ENCODE measurements around the gene RPN1.

DNA sequence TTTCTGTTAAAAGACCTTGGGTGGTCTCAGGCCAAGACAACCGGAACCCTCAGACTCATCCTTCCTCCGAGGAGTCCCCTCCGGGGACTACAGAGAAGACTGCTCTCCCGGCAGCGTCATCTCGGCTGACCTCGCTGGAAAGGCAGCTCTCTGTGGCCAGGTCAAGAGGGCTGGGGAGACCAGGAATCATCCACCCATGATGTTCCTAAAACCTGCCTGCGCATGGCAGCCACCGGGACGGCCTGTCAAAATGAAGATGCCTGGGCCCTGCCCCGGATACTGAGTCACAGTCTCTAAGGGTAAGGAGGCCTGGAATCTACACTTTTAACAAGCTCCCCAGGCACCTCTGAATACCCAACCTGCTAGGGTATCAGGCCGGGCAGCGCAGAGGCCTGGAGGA is 78.6 kb downstream of the RPN1 start:
- TF ChIP-seq, protein P1, sequence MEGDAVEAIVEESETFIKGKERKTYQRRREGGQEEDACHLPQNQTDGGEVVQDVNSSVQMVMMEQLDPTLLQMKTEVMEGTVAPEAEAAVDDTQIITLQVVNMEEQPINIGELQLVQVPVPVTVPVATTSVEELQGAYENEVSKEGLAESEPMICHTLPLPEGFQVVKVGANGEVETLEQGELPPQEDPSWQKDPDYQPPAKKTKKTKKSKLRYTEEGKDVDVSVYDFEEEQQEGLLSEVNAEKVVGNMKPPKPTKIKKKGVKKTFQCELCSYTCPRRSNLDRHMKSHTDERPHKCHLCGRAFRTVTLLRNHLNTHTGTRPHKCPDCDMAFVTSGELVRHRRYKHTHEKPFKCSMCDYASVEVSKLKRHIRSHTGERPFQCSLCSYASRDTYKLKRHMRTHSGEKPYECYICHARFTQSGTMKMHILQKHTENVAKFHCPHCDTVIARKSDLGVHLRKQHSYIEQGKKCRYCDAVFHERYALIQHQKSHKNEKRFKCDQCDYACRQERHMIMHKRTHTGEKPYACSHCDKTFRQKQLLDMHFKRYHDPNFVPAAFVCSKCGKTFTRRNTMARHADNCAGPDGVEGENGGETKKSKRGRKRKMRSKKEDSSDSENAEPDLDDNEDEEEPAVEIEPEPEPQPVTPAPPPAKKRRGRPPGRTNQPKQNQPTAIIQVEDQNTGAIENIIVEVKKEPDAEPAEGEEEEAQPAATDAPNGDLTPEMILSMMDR (IDR thresholded peaks at IDR 0.05; ENCODE audit: poor library complexity) = no peak
- no peak for TF ChIP-seq EZH2 (IDR thresholded peaks at IDR 0.05; ENCODE audit: borderline replicate concordance)
- no peak for TF ChIP-seq EZH2phosphoT487 (IDR thresholded peaks at IDR 0.05; ENCODE audit: low read depth, severe bottlenecking, unreplicated experiment)
